Measurements from ENCODE around the gene ITPK1. TPM values are rescaled to one million over a fixed set of nuclear protein-coding genes. Genes with fewer than 3 reads are reported as not detected.

The ITPK1 gene
- total and polyA plus RNA-seq, 10 of the 15 experiments (the other 5 are each of a cell fraction or from before 2014, with no cell fraction given): 1.3 to 73.2 (median 27.0) TPM

DNA sequence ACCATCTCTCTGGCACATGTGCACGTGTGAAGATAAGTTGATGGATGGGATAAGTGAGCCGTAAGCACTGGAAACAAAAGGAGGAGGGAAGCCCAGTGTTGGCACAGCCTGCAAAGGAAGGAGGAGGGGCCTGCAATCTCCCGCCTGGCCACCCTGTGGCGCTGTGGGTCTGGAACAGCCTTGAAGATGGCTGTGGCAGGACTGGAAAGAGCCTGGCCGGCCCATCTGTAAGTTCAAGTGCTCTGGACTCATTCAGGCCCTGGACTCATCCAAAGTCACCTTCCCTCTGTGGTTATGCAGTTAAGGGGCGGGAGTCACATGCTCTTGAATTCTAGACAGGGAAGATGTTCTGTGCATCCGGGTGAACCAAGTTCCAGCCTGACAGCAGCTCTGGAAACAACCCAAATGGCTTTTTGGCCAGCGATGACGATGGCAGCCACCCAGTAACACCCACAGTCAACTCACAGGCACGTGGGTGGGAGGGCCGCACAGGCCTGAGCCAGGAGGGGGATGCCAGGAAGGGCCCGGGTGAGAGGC lies 142.4 kb downstream of the ITPK1 start:
- ATAC-seq: peak; percentile 50; the same call in 2 of the 3 replicates
- Histone ChIP-seq H4K20me1 (ENCODE audit: control insufficient read depth, insufficient read depth) (no peaks in the 10 kb centered on the region), H3K9me3 (replicated peaks; ENCODE audit: control insufficient read depth, insufficient read depth, low read length) (peaks cover 25% of the 10 kb centered on the region), H3K27ac (ENCODE audit: control insufficient read depth, insufficient read depth) (no peak overlapping the region), H3K36me3 (ENCODE audit: control insufficient read depth in 2 of 2, insufficient read depth in 2 of 2, low read length in 1 of 2) (peaks cover 2 to 15% of the 10 kb centered on the region in 2 experiments; a peak in 2 of 4 replicates), H3K4me1 (ENCODE audit: control insufficient read depth, insufficient read depth, low read length) (no peaks in the 10 kb centered on the region), H2AFZ (ENCODE audit: control insufficient read depth, low read depth, low read length) (no peak overlapping the region), H3K79me2 (ENCODE audit: control insufficient read depth, insufficient read depth, low read length) (no peaks in the 10 kb centered on the region), H3K4me3 (no peak overlapping the region), H3K27me3 (replicated peaks in 1 of 2; ENCODE audit: control insufficient read depth in 2 of 2, insufficient read depth in 2 of 2, low read length in 1 of 2) (no peaks in the 10 kb centered on the region), H3K9ac (ENCODE audit: control insufficient read depth, insufficient read depth, low read length) (no peak overlapping the region), H3K4me2 (ENCODE audit: control insufficient read depth, insufficient read depth) (no peak overlapping the region)
- CTCF ChIA-PET: interaction anchor here (0.8 kb wide), 1 partner anchor 99 kb away, joined by 4 read pairs; no protein-coding TSS in a partner anchor
- 79% methylated on average over 12 of the region's 12 CpGs for WGBS (ENCODE audit: insufficient coverage, insufficient replicate concordance, low lambda C conversion rate, missing lambda C conversion rate)
- SMC1A ChIA-PET (ENCODE audit: uncharacterized antibody, unreplicated experiment): no interaction called here
- no peak for FAIRE-seq
- no TSS peak for BruUV-seq (replicated peaks)
- intact Hi-C loops (cut with micrococcal nuclease; ENCODE audit: unreplicated experiment): no loop called here
- TF ChIP-seq, protein P1, sequence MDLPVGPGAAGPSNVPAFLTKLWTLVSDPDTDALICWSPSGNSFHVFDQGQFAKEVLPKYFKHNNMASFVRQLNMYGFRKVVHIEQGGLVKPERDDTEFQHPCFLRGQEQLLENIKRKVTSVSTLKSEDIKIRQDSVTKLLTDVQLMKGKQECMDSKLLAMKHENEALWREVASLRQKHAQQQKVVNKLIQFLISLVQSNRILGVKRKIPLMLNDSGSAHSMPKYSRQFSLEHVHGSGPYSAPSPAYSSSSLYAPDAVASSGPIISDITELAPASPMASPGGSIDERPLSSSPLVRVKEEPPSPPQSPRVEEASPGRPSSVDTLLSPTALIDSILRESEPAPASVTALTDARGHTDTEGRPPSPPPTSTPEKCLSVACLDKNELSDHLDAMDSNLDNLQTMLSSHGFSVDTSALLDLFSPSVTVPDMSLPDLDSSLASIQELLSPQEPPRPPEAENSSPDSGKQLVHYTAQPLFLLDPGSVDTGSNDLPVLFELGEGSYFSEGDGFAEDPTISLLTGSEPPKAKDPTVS (IDR thresholded peaks at IDR 0.05; ENCODE audit: low read depth, low read length): no peak
- TF ChIP-seq LARP7 (IDR thresholded peaks at IDR 0.05) (no peak), RAD21 (IDR thresholded peaks at IDR 0.05; ENCODE audit: insufficient read depth, low read depth, low read length) (peak; percentile 40), MYB (IDR thresholded peaks at IDR 0.05; ENCODE audit: borderline replicate concordance, low read depth, low read length) (no peak), CBX5 (IDR thresholded peaks at IDR 0.05; ENCODE audit: low read depth) (no peak), RB1 (IDR thresholded peaks at IDR 0.05; ENCODE audit: borderline replicate concordance) (no peak), SMC3 (IDR thresholded peaks at IDR 0.05; ENCODE audit: borderline replicate concordance, low read length) (peak; percentile 19; the same call in 1 of the 2 replicates), HDAC2 (IDR thresholded peaks at IDR 0.05) (no peak), MXI1 (IDR thresholded peaks at IDR 0.05; ENCODE audit: low read depth, low read length) (no peak), RCOR1 (conservative IDR thresholded peaks at IDR 0.05; ENCODE audit: low read depth, low read length) (no peak), BCL11A (IDR thresholded peaks at IDR 0.05; ENCODE audit: low read depth, low read length) (no peak)
- TF ChIP-seq, protein P2, sequence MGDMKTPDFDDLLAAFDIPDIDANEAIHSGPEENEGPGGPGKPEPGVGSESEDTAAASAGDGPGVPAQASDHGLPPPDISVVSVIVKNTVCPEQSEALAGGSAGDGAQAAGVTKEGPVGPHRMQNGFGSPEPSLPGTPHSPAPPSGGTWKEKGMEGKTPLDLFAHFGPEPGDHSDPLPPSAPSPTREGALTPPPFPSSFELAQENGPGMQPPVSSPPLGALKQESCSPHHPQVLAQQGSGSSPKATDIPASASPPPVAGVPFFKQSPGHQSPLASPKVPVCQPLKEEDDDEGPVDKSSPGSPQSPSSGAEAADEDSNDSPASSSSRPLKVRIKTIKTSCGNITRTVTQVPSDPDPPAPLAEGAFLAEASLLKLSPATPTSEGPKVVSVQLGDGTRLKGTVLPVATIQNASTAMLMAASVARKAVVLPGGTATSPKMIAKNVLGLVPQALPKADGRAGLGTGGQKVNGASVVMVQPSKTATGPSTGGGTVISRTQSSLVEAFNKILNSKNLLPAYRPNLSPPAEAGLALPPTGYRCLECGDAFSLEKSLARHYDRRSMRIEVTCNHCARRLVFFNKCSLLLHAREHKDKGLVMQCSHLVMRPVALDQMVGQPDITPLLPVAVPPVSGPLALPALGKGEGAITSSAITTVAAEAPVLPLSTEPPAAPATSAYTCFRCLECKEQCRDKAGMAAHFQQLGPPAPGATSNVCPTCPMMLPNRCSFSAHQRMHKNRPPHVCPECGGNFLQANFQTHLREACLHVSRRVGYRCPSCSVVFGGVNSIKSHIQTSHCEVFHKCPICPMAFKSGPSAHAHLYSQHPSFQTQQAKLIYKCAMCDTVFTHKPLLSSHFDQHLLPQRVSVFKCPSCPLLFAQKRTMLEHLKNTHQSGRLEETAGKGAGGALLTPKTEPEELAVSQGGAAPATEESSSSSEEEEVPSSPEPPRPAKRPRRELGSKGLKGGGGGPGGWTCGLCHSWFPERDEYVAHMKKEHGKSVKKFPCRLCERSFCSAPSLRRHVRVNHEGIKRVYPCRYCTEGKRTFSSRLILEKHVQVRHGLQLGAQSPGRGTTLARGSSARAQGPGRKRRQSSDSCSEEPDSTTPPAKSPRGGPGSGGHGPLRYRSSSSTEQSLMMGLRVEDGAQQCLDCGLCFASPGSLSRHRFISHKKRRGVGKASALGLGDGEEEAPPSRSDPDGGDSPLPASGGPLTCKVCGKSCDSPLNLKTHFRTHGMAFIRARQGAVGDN (IDR thresholded peaks at IDR 0.05): no peak
- TF ChIP-seq, protein P3, sequence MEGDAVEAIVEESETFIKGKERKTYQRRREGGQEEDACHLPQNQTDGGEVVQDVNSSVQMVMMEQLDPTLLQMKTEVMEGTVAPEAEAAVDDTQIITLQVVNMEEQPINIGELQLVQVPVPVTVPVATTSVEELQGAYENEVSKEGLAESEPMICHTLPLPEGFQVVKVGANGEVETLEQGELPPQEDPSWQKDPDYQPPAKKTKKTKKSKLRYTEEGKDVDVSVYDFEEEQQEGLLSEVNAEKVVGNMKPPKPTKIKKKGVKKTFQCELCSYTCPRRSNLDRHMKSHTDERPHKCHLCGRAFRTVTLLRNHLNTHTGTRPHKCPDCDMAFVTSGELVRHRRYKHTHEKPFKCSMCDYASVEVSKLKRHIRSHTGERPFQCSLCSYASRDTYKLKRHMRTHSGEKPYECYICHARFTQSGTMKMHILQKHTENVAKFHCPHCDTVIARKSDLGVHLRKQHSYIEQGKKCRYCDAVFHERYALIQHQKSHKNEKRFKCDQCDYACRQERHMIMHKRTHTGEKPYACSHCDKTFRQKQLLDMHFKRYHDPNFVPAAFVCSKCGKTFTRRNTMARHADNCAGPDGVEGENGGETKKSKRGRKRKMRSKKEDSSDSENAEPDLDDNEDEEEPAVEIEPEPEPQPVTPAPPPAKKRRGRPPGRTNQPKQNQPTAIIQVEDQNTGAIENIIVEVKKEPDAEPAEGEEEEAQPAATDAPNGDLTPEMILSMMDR (IDR thresholded peaks at IDR 0.05 in 2 of 3, conservative IDR thresholded peaks at IDR 0.05 in 1 of 3; ENCODE audit: control insufficient read depth in 2 of 3, extremely low read depth in 1 of 3, insufficient read depth in 1 of 3, low read depth in 3 of 3, low read length in 3 of 3): peak; percentile 43 to 56 (median 49); a peak in 5 of 6 replicates
- TF ChIP-seq, protein P4, sequence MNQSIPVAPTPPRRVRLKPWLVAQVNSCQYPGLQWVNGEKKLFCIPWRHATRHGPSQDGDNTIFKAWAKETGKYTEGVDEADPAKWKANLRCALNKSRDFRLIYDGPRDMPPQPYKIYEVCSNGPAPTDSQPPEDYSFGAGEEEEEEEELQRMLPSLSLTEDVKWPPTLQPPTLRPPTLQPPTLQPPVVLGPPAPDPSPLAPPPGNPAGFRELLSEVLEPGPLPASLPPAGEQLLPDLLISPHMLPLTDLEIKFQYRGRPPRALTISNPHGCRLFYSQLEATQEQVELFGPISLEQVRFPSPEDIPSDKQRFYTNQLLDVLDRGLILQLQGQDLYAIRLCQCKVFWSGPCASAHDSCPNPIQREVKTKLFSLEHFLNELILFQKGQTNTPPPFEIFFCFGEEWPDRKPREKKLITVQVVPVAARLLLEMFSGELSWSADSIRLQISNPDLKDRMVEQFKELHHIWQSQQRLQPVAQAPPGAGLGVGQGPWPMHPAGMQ (IDR thresholded peaks at IDR 0.05; ENCODE audit: borderline replicate concordance): no peak
- POLR2A ChIA-PET: no interaction called here
- RAD21 ChIA-PET (ENCODE audit: unreplicated experiment): no interaction called here
- no peak for DNase-seq (ENCODE audit: low read depth, low spot score)
- in situ Hi-C loops (cut with MboI): no loop called here

Measured in GM12878 (cell line).